K562 (cell line): ENCODE data around the gene DGLUCY. TPM values are rescaled to one million over a fixed set of nuclear protein-coding genes. Genes with fewer than 3 reads are reported as not detected.
A peak's percentile ranks its signal among the peaks of the same experiment; 100 is the strongest.

ENCODE experiments used
- ATAC-seq: fragments of 200-7000 bp; cut with Tn5 transposase; 3 replicates; pipeline ENCODE4 v1.9.1; 2020; ENCODE audit warnings: moderate library complexity
- BruUV-seq: library from RNA; stranded (reverse); fragments of 400-500 nt; replicated peaks from 2 replicates; lab custom pipeline; 2021; lab: Mats Ljungman, UMichigan
- CTCF ChIA-PET: fragments of 300-600 bp; formaldehyde crosslinking; extraction: SDS; loops from one replicate; lab custom pipeline; 2021; ENCODE audit warnings: low intra/inter-chr PET ratio; lab: Yijun Ruan, JAX
- POLR2A ChIA-PET: fragments of 300-600, 350-650 bp; sonication (Branson Sonifier 250); formaldehyde crosslinking; extraction: SDS; loops from one replicate; lab custom pipeline; 2021; ENCODE audit warnings: antibody characterized with exemption, inconsistent platforms; lab: Yijun Ruan, JAX
- DNase-seq, 4 experiments: peaks; one replicate each; pipeline versions ENCODE4 v3.0.0 to v3.0.0-alpha.2; 2011 to 2018; ENCODE audit warnings: low spot score in 3 of 4, mixed read lengths in 3 of 4; ENCODE audit errors: extremely low read depth in 1 of 4
- FAIRE-seq: peaks from 2 replicates; lab custom pipeline; 2011; peaks lifted over from hg19 to GRCh38; lab: Jason Lieb, UNC
- H2AFZ ChIP-seq: 2 replicates; pipeline ENCODE4 v1.6.0; 2011; ENCODE audit warnings: low read depth, low read length, control low read depth, inconsistent platforms
- H3K27ac ChIP-seq: fragments of 200-600 bp; 3 replicates; pipeline ENCODE4 v1.8.0; 2011; ENCODE audit warnings: low read depth, mild to moderate bottlenecking, control low read depth, inconsistent platforms, low read length, moderate library complexity, mixed read lengths; ENCODE audit errors: extremely low read depth
- H3K27me3 ChIP-seq, 2 experiments: fragments of 300-600 bp in 1 of 2; 2 replicates in 1 of 2; 3 replicates in 1 of 2; pipeline versions ENCODE4 v1.6.0 to v1.8.0; 2011; ENCODE audit warnings: inconsistent platforms in 2 of 2, low read length in 2 of 2, mild to moderate bottlenecking in 1 of 2, mixed read lengths in 1 of 2, moderate library complexity in 1 of 2; ENCODE audit not compliant: control insufficient read depth in 2 of 2, insufficient read depth in 2 of 2
- H3K36me3 ChIP-seq: fragments of 300-600 bp; 3 replicates; pipeline ENCODE4 v1.8.0; 2011; ENCODE audit warnings: mild to moderate bottlenecking, low read length, inconsistent platforms; ENCODE audit not compliant: control insufficient read depth, insufficient read depth
- H3K4me1 ChIP-seq, 2 experiments: fragments of 200-600 bp in 1 of 2; replicated peaks in 1 of 2; 2 replicates in 1 of 2; 3 replicates in 1 of 2; pipeline versions ENCODE4 v1.5.1 to v1.8.0; 2011; ENCODE audit warnings: inconsistent platforms in 2 of 2, low read length in 2 of 2, mild to moderate bottlenecking in 1 of 2, mixed read lengths in 1 of 2, moderate library complexity in 1 of 2; ENCODE audit not compliant: control insufficient read depth in 2 of 2, insufficient read depth in 2 of 2
- H3K4me2 ChIP-seq: 2 replicates; pipeline ENCODE4 v1.6.1; 2011; ENCODE audit warnings: low read length, control low read depth, inconsistent platforms, mixed read lengths; ENCODE audit not compliant: insufficient read depth
- H3K4me3 ChIP-seq: fragments of 200-600 bp; sonication (generic), shearing (Covaris generic); 2 replicates; pipeline ENCODE4 v1.5.1; 2016; ENCODE audit warnings: control low read depth, inconsistent platforms
- H3K79me2 ChIP-seq: fragments of 200-600 bp; 3 replicates; pipeline ENCODE4 v1.8.0; 2011; ENCODE audit warnings: low read length, inconsistent platforms; ENCODE audit not compliant: control insufficient read depth, insufficient read depth
- H3K9ac ChIP-seq, 2 experiments: 2 replicates each; pipeline versions ENCODE4 v1.6.0 to v1.6.1; 2011; ENCODE audit warnings: low read depth in 2 of 2, low read length in 2 of 2, control low read depth in 1 of 2, inconsistent platforms in 1 of 2, mild to moderate bottlenecking in 1 of 2, mixed read lengths in 1 of 2; ENCODE audit not compliant: insufficient read depth in 1 of 2
- H3K9me1 ChIP-seq: one replicate; pipeline ENCODE4 v1.6.0; 2011; ENCODE audit warnings: inconsistent platforms, mild to moderate bottlenecking, low read length, moderate library complexity; ENCODE audit not compliant: control insufficient read depth, insufficient read depth
- H3K9me3 ChIP-seq: replicated peaks from 2 replicates; pipeline ENCODE4 v1.5.1; 2011; ENCODE audit warnings: low read depth, low read length, inconsistent platforms; ENCODE audit not compliant: control insufficient read depth, insufficient read depth
- H4K20me1 ChIP-seq: replicated peaks from 2 replicates; pipeline ENCODE4 v1.6.1; 2011; ENCODE audit warnings: low read length, inconsistent platforms, mixed read lengths; ENCODE audit not compliant: control insufficient read depth, insufficient read depth
- FOSL1 ChIP-seq: fragments of 200-800 bp; sonication (Bioruptor generic); conservative IDR thresholded peaks from 2 replicates; pipeline ENCODE4 v1.6.1; 2016; ENCODE audit warnings: missing genetic modification characterization, missing compliant biosample characterization
- GTF2A2 ChIP-seq: IDR thresholded peaks from 2 replicates; pipeline ENCODE4 v1.6.1; 2016; ENCODE audit warnings: mild to moderate bottlenecking, missing genetic modification characterization, missing compliant biosample characterization
- OTX1 ChIP-seq: fragments of 450-650 bp; formaldehyde crosslinking; IDR thresholded peaks from 2 replicates; pipeline ENCODE4 v1.4.0; 2022; ENCODE audit warnings: mild to moderate bottlenecking
- VEZF1 ChIP-seq: fragments of 200-800 bp; sonication (Bioruptor generic); IDR thresholded peaks from 2 replicates; pipeline ENCODE4 v1.6.1; 2017; ENCODE audit warnings: missing genetic modification characterization, missing compliant biosample characterization
- ZBTB2 ChIP-seq: fragments of 450-650 bp; IDR thresholded peaks from 2 replicates; pipeline ENCODE4 v1.6.1; 2016; ENCODE audit warnings: antibody characterized with exemption
- ZNF184 ChIP-seq: sonication (generic); formaldehyde crosslinking; IDR thresholded peaks from 2 replicates; pipeline ENCODE4 v1.5.0; 2020; ENCODE audit warnings: missing genetic modification reagents
- ZNF354B ChIP-seq: fragments of 250-450 bp; sonication (Bioruptor Pico); IDR thresholded peaks from 2 replicates; pipeline ENCODE4 v1.4.0; 2020
- ZNF707 ChIP-seq: fragments of 250-450 bp; sonication (Bioruptor Pico); conservative IDR thresholded peaks from 2 replicates; pipeline ENCODE4 v1.8.0; 2022; ENCODE audit warnings: inconsistent platforms, mild to moderate bottlenecking, moderate library complexity
- ZNF785 ChIP-seq: fragments of 250-450 bp; sonication (Bioruptor Pico); IDR thresholded peaks from 2 replicates; pipeline ENCODE4 v1.4.0; 2020; ENCODE audit warnings: mild to moderate bottlenecking
- WGBS: fragments of 100-300 bp; shearing (Covaris generic); methylation state at CpG from one replicate; pipeline ENCODE4 v1.1.6; 2016; ENCODE audit warnings: low coverage, mixed read lengths; ENCODE audit not compliant: insufficient coverage; ENCODE audit errors: missing lambda C conversion rate; 5-methylcytosine and 5-hydroxymethylcytosine counted together
- in situ Hi-C: fragments of 300-500 bp; cut with MboI; formaldehyde crosslinking; loops from 4 replicates; pipeline ENCODE4 v1.15.0; 2018; ENCODE audit warnings: inconsistent platforms, mixed read lengths
- intact Hi-C: fragments of 100-400 bp; cut with micrococcal nuclease; formaldehyde crosslinking; loops from 2 replicates; pipeline ENCODE4 v1.14.2; 2022
- polyA plus RNA-seq, 8 experiments: library from polyadenylated mRNA; depleted of rRNA in 4 of 8; stranded (reverse) in 5 of 8; unstranded in 3 of 8; fragments of >200 nt; fragmentation: Nextera tagmentation in 2 of 8; fragmentation: Illumina TruSeq in 1 of 8; extraction: Ambion mirVana in 2 of 8; extraction: Trizol in 1 of 8; gene quantifications; 2 replicates each; pipeline versions ENCODE4 v1.2.1 to v1.2.3, GENCODE V29; 2011 to 2014; ENCODE audit warnings: inconsistent platforms in 1 of 8, missing spikeins in 1 of 8
- total RNA-seq, 7 experiments: library from RNA; depleted of rRNA in 6 of 7; stranded (reverse); fragments of >200 nt in 6 of 7; fragmentation: Illumina TruSeq in 2 of 7; extraction: Trizol in 2 of 7; gene quantifications; 2 replicates each; pipeline versions ENCODE4 v1.2.1 to v1.2.3, GENCODE V29; 2011 to 2021; ENCODE audit warnings: low replicate concordance in 1 of 7

The DGLUCY gene
- total and polyA plus RNA-seq, 9 of the 15 experiments (the other 6 are each of a cell fraction or from before 2014, with no cell fraction given) = 9.9 to 28.4 (median 21.0) TPM

GRCh38 chr14:91127924-91128323 is 14.1 kb downstream of the DGLUCY start:
- Histone ChIP-seq H3K4me3 (no peak overlapping the region), H3K27me3 (no peaks in the 10 kb centered on the region), H3K9me1 (no peaks in the 10 kb centered on the region), H3K9me3 (no peaks in the 10 kb centered on the region), H2AFZ (no peak overlapping the region), H3K79me2 (peaks cover 7% of the 10 kb centered on the region; the same call in 2 of the 3 replicates), H3K27ac (no peak overlapping the region), H3K4me1 (peaks cover 3 to 5% of the 10 kb centered on the region in 2 experiments; a peak in 3 of 5 replicates), H3K4me2 (no peak overlapping the region), H3K9ac (no peak overlapping the region), H4K20me1 (no peaks in the 10 kb centered on the region), H3K36me3 (peaks cover 15% of the 10 kb centered on the region; the same call in 1 of the 3 replicates)
- TF ChIP-seq FOSL1 (tag) = no peak
- no peak for TF ChIP-seq ZNF785 (CRISPR knock-in tag)
- no peak for TF ChIP-seq GTF2A2 (tag)
- TF ChIP-seq ZNF707 (CRISPR knock-in tag) = peak; percentile 78
- POLR2A ChIA-PET = interaction anchor here (0.6 kb wide), 1 partner anchor 755 kb away, joined by 3 read pairs; no protein-coding TSS in a partner anchor
- intact Hi-C loops (no loop called here), in situ Hi-C loops (no loop called here)
- FAIRE-seq = no peak
- BruUV-seq = no TSS peak
- CTCF ChIA-PET = no interaction called here
- 89% methylated on average over 3 of the region's 4 CpGs for WGBS
- DNase-seq = no peak
- no peak for ATAC-seq

GRCh38 chr14:91128699-91129098 is 14.8 kb downstream of the DGLUCY start:
- no peak overlapping the region for H3K9ac ChIP-seq
- no peak for TF ChIP-seq OTX1 (CRISPR knock-in tag)
- no peak for TF ChIP-seq ZNF184 (CRISPR knock-in tag)
- TF ChIP-seq VEZF1 (CRISPR knock-in tag) = no peak
- TF ChIP-seq ZBTB2 = no peak
- TF ChIP-seq ZNF354B = no peak
- no peak overlapping the region for H3K4me3 ChIP-seq
- no peak for DNase-seq
- in situ Hi-C loops (no loop called here), intact Hi-C loops (no loop called here)
- H3K9me1 ChIP-seq = no peaks in the 10 kb centered on the region
- no peaks in the 10 kb centered on the region for H3K27me3 ChIP-seq
- 93% methylated on average over 4 of the region's 4 CpGs for WGBS
- no peak overlapping the region for H3K4me2 ChIP-seq
- H3K4me1 ChIP-seq = peaks cover 3 to 5% of the 10 kb centered on the region in 2 experiments; a peak in 3 of 5 replicates
- H3K9me3 ChIP-seq = no peaks in the 10 kb centered on the region
- POLR2A ChIA-PET = no interaction called here
- H3K79me2 ChIP-seq = peaks cover 7% of the 10 kb centered on the region; the same call in 2 of the 3 replicates
- peaks cover 15% of the 10 kb centered on the region; the same call in 1 of the 3 replicates for H3K36me3 ChIP-seq
- no peak overlapping the region for H3K27ac ChIP-seq
- CTCF ChIA-PET = no interaction called here
- H4K20me1 ChIP-seq = no peaks in the 10 kb centered on the region
- no peak for ATAC-seq
- H2AFZ ChIP-seq = no peak overlapping the region
- BruUV-seq = no TSS peak
- FAIRE-seq = no peak
